ENCODE results near the gene TOPAZ1. TPM values are rescaled to one million over a fixed set of nuclear protein-coding genes. Genes with fewer than 3 reads are reported as not detected.

TOPAZ1 gene
- total RNA-seq, 1 donor from 2014 or later, result not detected

DNA sequence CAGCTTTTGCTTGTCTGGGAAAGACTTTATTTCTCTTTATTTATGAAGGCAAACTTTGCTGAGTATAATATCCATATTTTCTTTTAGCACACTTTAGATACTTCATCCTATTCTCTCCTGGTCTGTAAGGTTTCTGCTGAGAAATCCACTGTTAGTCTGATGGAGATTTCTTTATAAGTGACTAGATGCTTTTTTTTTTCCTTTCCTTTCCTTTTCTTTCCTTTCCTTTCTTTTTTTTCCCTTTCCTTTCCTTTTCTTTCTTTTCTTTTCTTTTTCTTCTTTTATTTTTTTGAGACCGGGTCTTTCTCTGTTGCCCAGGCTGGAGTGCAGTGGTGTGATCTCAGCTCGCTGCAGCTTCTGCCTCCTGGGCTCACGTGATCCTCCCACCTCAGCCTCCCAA, 38.4 kb downstream of the TOPAZ1 start:
- no peaks in the 10 kb centered on the region for H3K36me3 Mint-ChIP-seq (ENCODE audit: low read depth, unreplicated experiment)
- no peak for DNase-seq (ENCODE audit: low spot score)
- TF ChIP-seq CTCF (IDR thresholded peaks at IDR 0.05; ENCODE audit: unreplicated experiment), result no peak
- H3K4me3 Mint-ChIP-seq (ENCODE audit: unreplicated experiment), result no peak overlapping the region
- no peaks in the 10 kb centered on the region for H3K9me3 Mint-ChIP-seq (ENCODE audit: unreplicated experiment)
- H3K27me3 Mint-ChIP-seq (ENCODE audit: unreplicated experiment), result peaks cover 1% of the 10 kb centered on the region
- no peaks in the 10 kb centered on the region for H3K4me1 Mint-ChIP-seq (ENCODE audit: unreplicated experiment)
- no peak overlapping the region for H3K27ac Mint-ChIP-seq (ENCODE audit: unreplicated experiment)

- H3K4me3 Mint-ChIP-seq (ENCODE audit: unreplicated experiment), result no peak overlapping the region
- H3K27ac Mint-ChIP-seq (ENCODE audit: unreplicated experiment), result no peak overlapping the region
- no peaks in the 10 kb centered on the region for H3K36me3 Mint-ChIP-seq (ENCODE audit: low read depth, unreplicated experiment)
- peaks cover 1% of the 10 kb centered on the region for H3K27me3 Mint-ChIP-seq (ENCODE audit: unreplicated experiment)
- no peaks in the 10 kb centered on the region for H3K9me3 Mint-ChIP-seq (ENCODE audit: unreplicated experiment)
- no peak for DNase-seq (ENCODE audit: low spot score)
- TF ChIP-seq CTCF (IDR thresholded peaks at IDR 0.05; ENCODE audit: unreplicated experiment), result no peak
- no peaks in the 10 kb centered on the region for H3K4me1 Mint-ChIP-seq (ENCODE audit: unreplicated experiment)
These were observed 38.9 kb downstream of the TOPAZ1 start for GRCh38 chr3:44280631-44281030.

GRCh38 chr3:44284949-44285348, 43.3 kb downstream of the TOPAZ1 start:
- Mint-ChIP-seq H3K4me3 (ENCODE audit: unreplicated experiment) (no peak overlapping the region), H3K9me3 (ENCODE audit: unreplicated experiment) (no peaks in the 10 kb centered on the region), H3K27ac (ENCODE audit: unreplicated experiment) (no peak overlapping the region), H3K36me3 (ENCODE audit: low read depth, unreplicated experiment) (no peaks in the 10 kb centered on the region), H3K4me1 (ENCODE audit: unreplicated experiment) (no peaks in the 10 kb centered on the region), H3K27me3 (ENCODE audit: unreplicated experiment) (no peaks in the 10 kb centered on the region)
- DNase-seq (ENCODE audit: low spot score), result no peak
- TF ChIP-seq CTCF (IDR thresholded peaks at IDR 0.05; ENCODE audit: unreplicated experiment), result no peak

DNA sequence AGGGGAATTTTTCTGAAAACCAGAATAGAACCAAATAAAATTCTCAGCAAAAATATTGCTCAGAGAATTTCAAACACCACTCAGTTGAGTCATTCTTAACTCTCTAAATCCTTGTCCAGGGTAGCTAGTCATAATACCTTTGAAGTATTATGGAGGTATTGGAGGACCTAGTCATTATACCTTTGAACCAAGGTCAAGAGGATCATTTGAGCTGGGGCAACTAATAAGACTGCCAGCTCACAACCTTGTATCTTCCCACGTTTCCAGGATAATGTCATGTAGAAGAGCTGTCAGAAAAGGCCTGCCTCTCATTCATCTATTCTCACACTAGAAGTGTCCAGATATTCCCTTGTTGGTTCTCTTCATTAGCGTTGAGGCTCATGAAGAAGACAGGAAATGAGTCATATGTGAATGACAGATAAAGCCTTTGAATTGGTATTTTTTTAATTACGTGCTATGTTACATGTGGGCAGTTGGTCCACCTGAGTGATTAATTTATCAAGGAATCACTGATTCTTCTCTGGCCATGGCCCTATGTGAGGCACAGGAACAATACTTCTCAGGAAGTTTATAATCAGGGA, 48.3 kb downstream of the TOPAZ1 start:
- no peak overlapping the region for H3K27ac Mint-ChIP-seq (ENCODE audit: unreplicated experiment)
- no peaks in the 10 kb centered on the region for H3K4me1 Mint-ChIP-seq (ENCODE audit: unreplicated experiment)
- no peak for TF ChIP-seq CTCF (IDR thresholded peaks at IDR 0.05; ENCODE audit: unreplicated experiment)
- H3K27me3 Mint-ChIP-seq (ENCODE audit: unreplicated experiment), result no peaks in the 10 kb centered on the region
- H3K9me3 Mint-ChIP-seq (ENCODE audit: unreplicated experiment), result no peaks in the 10 kb centered on the region
- H3K4me3 Mint-ChIP-seq (ENCODE audit: unreplicated experiment), result no peak overlapping the region
- no peaks in the 10 kb centered on the region for H3K36me3 Mint-ChIP-seq (ENCODE audit: low read depth, unreplicated experiment)
- DNase-seq (ENCODE audit: low spot score), result no peak

GRCh38 chr3:44292276-44292675, 50.6 kb downstream of the TOPAZ1 start:
- no peak for DNase-seq (ENCODE audit: low spot score)
- Mint-ChIP-seq H3K27me3 (ENCODE audit: unreplicated experiment) (no peaks in the 10 kb centered on the region), H3K9me3 (ENCODE audit: unreplicated experiment) (no peaks in the 10 kb centered on the region), H3K4me3 (ENCODE audit: unreplicated experiment) (no peak overlapping the region), H3K4me1 (ENCODE audit: unreplicated experiment) (no peaks in the 10 kb centered on the region), H3K27ac (ENCODE audit: unreplicated experiment) (no peak overlapping the region), H3K36me3 (ENCODE audit: low read depth, unreplicated experiment) (no peaks in the 10 kb centered on the region)
- no peak for TF ChIP-seq CTCF (IDR thresholded peaks at IDR 0.05; ENCODE audit: unreplicated experiment)
